OCI-LY7 (cell line): ENCODE data around the gene ISOC1.

Experiments used
- CTCF ChIP-seq: fragments of 200-600 bp; sonication (generic); conservative IDR thresholded peaks from 2 replicates; pipeline ENCODE4 v1.5.1; 2014; ENCODE audit warnings: mild to moderate bottlenecking, antibody characterized with exemption, low read length, moderate library complexity, mixed read lengths
- EZH2phosphoT487 ChIP-seq: fragments of 200-600 bp; sonication (generic); IDR thresholded peaks from 2 replicates; pipeline ENCODE4 v1.6.1; 2018; ENCODE audit warnings: low read depth, borderline replicate concordance, mild to moderate bottlenecking, mixed run types, antibody characterized with exemption, low read length, moderate library complexity, mixed read lengths

- TF ChIP-seq CTCF (no peak), EZH2phosphoT487 (no peak)
These were observed 15.9 kb upstream of the ISOC1 start for GRCh38 chr5:129078660-129079059.
